ENCODE results near the gene LRAT.
A peak's percentile ranks its signal among the peaks of the same experiment; 100 is the strongest.
"Not testable (repeated sequence)": the region's sequence is repeated elsewhere in the genome, so short reads cannot be mapped to it uniquely, and the experiment has no call there.

The LRAT gene

GRCh38 chr4:154743683-154744340, at the start of gene LRAT:
LRAT (plus strand) TSS chr4:154744000; CDS start chr4:154744327, 327 bp downstream.
- DNase-seq (ENCODE audit: low spot score): peak; percentile 2

- DNase-seq (ENCODE audit: low spot score): no peak
These were observed 35.9 kb upstream of the LRAT start for GRCh38 chr4:154707877-154708276.

GRCh38 chr4:154709550-154709949, 34.2 kb upstream of the LRAT start:
- no peak for DNase-seq (ENCODE audit: low spot score)

GRCh38 chr4:154711522-154711921, 32.3 kb upstream of the LRAT start:
- no peak for DNase-seq (ENCODE audit: low spot score)

- DNase-seq (ENCODE audit: low spot score): no peak
These were observed 29.3 kb upstream of the LRAT start for GRCh38 chr4:154714339-154715040.

GRCh38 chr4:154719087-154719486, 24.7 kb upstream of the LRAT start:
- no peak for DNase-seq (ENCODE audit: low spot score)

GRCh38 chr4:154720123-154720522, 23.7 kb upstream of the LRAT start:
- no peak for DNase-seq (ENCODE audit: low spot score)

GRCh38 chr4:154720618-154721267, 23.1 kb upstream of the LRAT start:
- DNase-seq (ENCODE audit: low spot score): no peak

- DNase-seq (ENCODE audit: low spot score): no peak
These were observed 21.5 kb upstream of the LRAT start for GRCh38 chr4:154722262-154722661.

- DNase-seq (ENCODE audit: low spot score): not testable (repeated sequence)
These were observed 20.2 kb upstream of the LRAT start for GRCh38 chr4:154723601-154724000.

GRCh38 chr4:154727540-154727939, 16.3 kb upstream of the LRAT start:
- no peak for DNase-seq (ENCODE audit: low spot score)

GRCh38 chr4:154731756-154732155, 12.0 kb upstream of the LRAT start:
- DNase-seq (ENCODE audit: low spot score): no peak

- no peak for DNase-seq (ENCODE audit: low spot score)
These were observed 11.1 kb upstream of the LRAT start for GRCh38 chr4:154732669-154733068.

- DNase-seq (ENCODE audit: low spot score): no peak
These were observed 7.0 kb upstream of the LRAT start for GRCh38 chr4:154736770-154737169.

GRCh38 chr4:154738426-154738825, 5.4 kb upstream of the LRAT start:
- DNase-seq (ENCODE audit: low spot score): no peak

- DNase-seq (ENCODE audit: low spot score): no peak
These were observed 4.7 kb upstream of the LRAT start for GRCh38 chr4:154739111-154739510.

- no peak for DNase-seq (ENCODE audit: low spot score)
These were observed 3.3 kb upstream of the LRAT start for GRCh38 chr4:154740462-154740861.

- DNase-seq (ENCODE audit: low spot score): no peak
These were observed 2.6 kb upstream of the LRAT start for GRCh38 chr4:154741131-154741665.

GRCh38 chr4:154741922-154742850, 1.6 kb upstream of the LRAT start:
- no peak for DNase-seq (ENCODE audit: low spot score)

GRCh38 chr4:154744341-154744926, 634 bp downstream of the LRAT start:
- DNase-seq (ENCODE audit: low spot score): no peak

GRCh38 chr4:154757713-154758112, 13.9 kb downstream of the LRAT start:
- no peak for DNase-seq (ENCODE audit: low spot score)
